Ascending aorta (tissue), 2 donors: ENCODE data around the gene IZUMO1. TPM values are rescaled to one million over a fixed set of nuclear protein-coding genes. Genes with fewer than 3 reads are reported as not detected.

Experiments
- DNase-seq, 2 donors: peaks; one replicate each; pipeline ENCODE4 v3.0.0-alpha.2; 2019; ENCODE audit warnings: low spot score in 2 of 2
- H3K27ac ChIP-seq, 2 donors: fragments of 200-600 bp; sonication (generic); one replicate each; pipeline ENCODE4 v1.5.1; 2016 to 2017; ENCODE audit warnings: mild to moderate bottlenecking in 1 of 2
- H3K27me3 ChIP-seq: fragments of 200-600 bp; sonication (generic); one replicate; pipeline ENCODE4 v1.5.1; 2017
- H3K36me3 ChIP-seq, 2 donors: fragments of 200-600 bp; sonication (generic); one replicate each; pipeline ENCODE4 v1.5.1; 2016
- H3K4me1 ChIP-seq, 2 donors: fragments of 200-600 bp; sonication (generic); one replicate each; pipeline ENCODE4 v1.5.1; 2016 to 2017; ENCODE audit warnings: mild to moderate bottlenecking in 1 of 2
- H3K4me3 ChIP-seq, 2 donors: fragments of 200-600 bp; sonication (generic); one replicate each; pipeline ENCODE4 v1.5.1; 2016 to 2017; ENCODE audit warnings: mild to moderate bottlenecking in 1 of 2
- H3K9me3 ChIP-seq, 2 donors: fragments of 200-600 bp; sonication (generic); one replicate each; pipeline ENCODE4 v1.5.1; 2016
- intact Hi-C: fragments of 100-400 bp; cut with DNase I; formaldehyde crosslinking; loops from one replicate; pipeline ENCODE4 v1.15.1; 2023
- total RNA-seq: library from RNA; depleted of rRNA; stranded (reverse); fragments of >200 nt; gene quantifications from one replicate; pipeline ENCODE4 v1.1.0, GENCODE V29; 2016
- TF ChIP-seq, protein P1 (sequence below), 3 experiments: fragments of 200-600 bp in 2 of 3; fragments of 450-650 bp in 1 of 3; sonication (generic) in 2 of 3; IDR thresholded peaks; one replicate each; pipeline ENCODE4 v1.5.1; 2016 to 2019; ENCODE audit warnings: antibody characterized with exemption in 3 of 3, mild to moderate bottlenecking in 1 of 3, moderate library complexity in 1 of 3

Gene IZUMO1
- total RNA-seq, 1 donor from 2014 or later = not detected

DNA sequence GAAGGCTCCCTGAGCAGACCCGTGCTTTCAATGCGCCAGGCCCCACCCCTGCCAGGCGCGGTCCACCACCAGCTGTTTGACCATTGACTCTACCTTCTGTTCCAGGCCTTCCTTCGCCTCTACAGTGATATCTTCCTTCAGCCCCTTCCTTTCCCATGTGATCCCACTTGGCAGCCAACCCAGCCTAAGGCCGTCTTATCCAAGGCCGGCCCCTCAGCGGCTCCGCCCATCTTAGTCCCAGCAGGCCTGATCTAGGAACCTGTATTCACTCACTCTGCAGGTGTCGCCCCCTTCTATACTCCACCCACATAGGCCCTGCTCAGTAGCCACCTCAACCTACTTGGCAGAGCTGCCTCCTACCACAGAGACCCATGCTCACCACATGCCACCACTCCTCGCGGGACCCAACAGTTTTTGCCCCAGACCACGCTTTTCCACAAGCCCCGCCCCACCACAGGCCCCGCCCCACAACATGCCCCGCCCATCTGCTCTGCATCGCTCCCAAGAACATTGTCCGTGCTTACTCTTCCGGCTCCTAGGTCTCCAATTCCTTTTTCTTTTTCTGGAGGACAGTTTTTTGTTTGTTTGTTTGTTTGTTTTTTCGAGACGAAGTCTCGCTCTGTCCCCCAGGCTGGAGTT lies 9.2 kb downstream of the IZUMO1 start:
- TF ChIP-seq, protein P1, sequence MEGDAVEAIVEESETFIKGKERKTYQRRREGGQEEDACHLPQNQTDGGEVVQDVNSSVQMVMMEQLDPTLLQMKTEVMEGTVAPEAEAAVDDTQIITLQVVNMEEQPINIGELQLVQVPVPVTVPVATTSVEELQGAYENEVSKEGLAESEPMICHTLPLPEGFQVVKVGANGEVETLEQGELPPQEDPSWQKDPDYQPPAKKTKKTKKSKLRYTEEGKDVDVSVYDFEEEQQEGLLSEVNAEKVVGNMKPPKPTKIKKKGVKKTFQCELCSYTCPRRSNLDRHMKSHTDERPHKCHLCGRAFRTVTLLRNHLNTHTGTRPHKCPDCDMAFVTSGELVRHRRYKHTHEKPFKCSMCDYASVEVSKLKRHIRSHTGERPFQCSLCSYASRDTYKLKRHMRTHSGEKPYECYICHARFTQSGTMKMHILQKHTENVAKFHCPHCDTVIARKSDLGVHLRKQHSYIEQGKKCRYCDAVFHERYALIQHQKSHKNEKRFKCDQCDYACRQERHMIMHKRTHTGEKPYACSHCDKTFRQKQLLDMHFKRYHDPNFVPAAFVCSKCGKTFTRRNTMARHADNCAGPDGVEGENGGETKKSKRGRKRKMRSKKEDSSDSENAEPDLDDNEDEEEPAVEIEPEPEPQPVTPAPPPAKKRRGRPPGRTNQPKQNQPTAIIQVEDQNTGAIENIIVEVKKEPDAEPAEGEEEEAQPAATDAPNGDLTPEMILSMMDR (IDR thresholded peaks at IDR 0.05) = no peak
- no peak for DNase-seq
- H3K4me3 ChIP-seq = no peak overlapping the region
- no peaks in the 10 kb centered on the region for H3K36me3 ChIP-seq
- H3K9me3 ChIP-seq = no peaks in the 10 kb centered on the region
- no peaks in the 10 kb centered on the region for H3K27me3 ChIP-seq
- H3K4me1 ChIP-seq = peaks cover 5 to 9% of the 10 kb centered on the region in 2 donors
- no peak overlapping the region for H3K27ac ChIP-seq
- intact Hi-C loops = loop anchor here (5.0 kb wide), 1 partner anchor 90 kb away; the partner anchor contains the start of gene CA11

DNA sequence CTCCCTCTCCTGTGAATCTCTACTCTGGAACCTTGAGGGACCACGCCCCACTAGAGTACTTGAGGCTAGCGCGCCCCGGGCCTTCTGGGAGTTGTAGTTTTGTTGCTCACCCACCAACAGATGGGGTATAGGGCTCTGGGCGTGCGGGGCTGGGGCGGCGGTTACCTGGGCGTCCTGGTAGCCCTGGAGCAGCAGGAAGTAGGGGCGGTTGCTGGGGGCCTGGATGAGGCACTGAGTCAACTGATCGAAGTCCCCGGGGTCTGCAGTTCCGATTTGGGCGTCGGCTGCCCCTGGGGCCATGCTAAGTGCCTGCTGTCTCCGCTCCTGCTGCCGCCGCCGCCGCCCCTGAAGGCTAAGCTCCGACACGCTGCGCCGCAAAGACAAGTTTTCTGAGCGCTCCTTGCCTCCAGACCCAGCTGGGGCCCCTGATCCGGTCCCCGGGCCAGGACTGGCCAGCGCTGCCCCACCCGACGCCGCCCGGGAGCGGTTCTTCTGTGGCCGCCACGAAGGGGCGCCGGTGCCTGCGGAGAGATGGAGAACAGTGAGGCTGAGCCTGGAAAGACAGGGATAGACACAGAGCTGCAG lies 11.6 kb downstream of the IZUMO1 start:
- H3K4me3 ChIP-seq = no peak overlapping the region
- no peaks in the 10 kb centered on the region for H3K27me3 ChIP-seq
- no peak overlapping the region for H3K27ac ChIP-seq
- no peaks in the 10 kb centered on the region for H3K36me3 ChIP-seq
- H3K9me3 ChIP-seq = no peaks in the 10 kb centered on the region
- intact Hi-C loops = loop anchor here (5.0 kb wide), 1 partner anchor 88 kb away; the partner anchor contains the start of gene CA11
- peaks cover 5 to 9% of the 10 kb centered on the region in 2 donors for H3K4me1 ChIP-seq
- no peak for DNase-seq
- TF ChIP-seq, protein P1 (IDR thresholded peaks at IDR 0.05) = no peak

DNA sequence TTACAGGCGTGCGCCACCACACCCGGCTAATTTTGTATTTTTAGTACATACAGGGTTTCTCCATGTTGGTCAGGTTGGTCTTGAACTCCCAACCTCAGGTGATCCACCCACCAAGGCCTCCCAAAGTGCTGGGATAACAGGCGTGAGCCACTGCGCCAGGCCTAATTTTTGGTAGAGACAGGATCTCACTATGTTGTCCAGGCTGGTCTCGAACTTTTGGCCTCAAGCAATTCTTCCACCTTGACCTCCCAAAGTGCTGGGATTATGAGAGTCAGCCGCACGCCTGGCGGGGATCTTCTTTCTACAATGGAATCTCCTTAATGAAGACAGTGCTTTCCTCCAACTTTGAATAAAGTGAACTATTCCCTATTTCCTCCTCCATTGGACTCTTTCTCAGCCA lies 12.1 kb downstream of the IZUMO1 start:
- Histone ChIP-seq H3K9me3 (no peaks in the 10 kb centered on the region), H3K27ac (no peak overlapping the region), H3K4me3 (no peak overlapping the region), H3K36me3 (no peaks in the 10 kb centered on the region), H3K27me3 (no peaks in the 10 kb centered on the region), H3K4me1 (peaks cover 5 to 9% of the 10 kb centered on the region in 2 donors)
- intact Hi-C loops = loop anchor here (5.0 kb wide), 1 partner anchor 87 kb away; the partner anchor contains the start of gene CA11
- DNase-seq = no peak
- TF ChIP-seq, protein P1 (IDR thresholded peaks at IDR 0.05) = no peak

DNA sequence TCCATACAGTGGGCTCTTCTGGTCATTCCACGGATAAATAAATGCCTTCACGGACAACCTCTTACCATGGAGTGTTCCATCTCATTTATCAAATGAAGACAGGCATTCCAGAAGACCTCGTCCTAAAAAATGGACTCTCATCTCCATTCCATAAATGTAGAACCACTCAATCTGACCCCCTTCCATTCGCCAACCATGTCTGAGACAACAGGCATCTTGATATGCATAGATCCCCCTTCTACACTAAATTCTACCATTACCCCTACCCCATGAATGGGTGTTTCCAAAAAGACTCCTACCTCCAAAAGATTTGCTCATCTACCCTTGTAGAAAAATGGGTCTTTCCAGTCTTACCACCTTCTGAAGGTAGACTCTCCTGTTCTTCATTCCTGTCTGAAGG lies 15.3 kb downstream of the IZUMO1 start:
- no peaks in the 10 kb centered on the region for H3K36me3 ChIP-seq
- H3K4me3 ChIP-seq = no peak overlapping the region
- H3K27ac ChIP-seq = no peak overlapping the region
- H3K4me1 ChIP-seq = no peaks in the 10 kb centered on the region
- DNase-seq = no peak
- intact Hi-C loops = no loop called here
- TF ChIP-seq, protein P1 (IDR thresholded peaks at IDR 0.05) = no peak
- H3K27me3 ChIP-seq = no peaks in the 10 kb centered on the region
- no peaks in the 10 kb centered on the region for H3K9me3 ChIP-seq

DNA sequence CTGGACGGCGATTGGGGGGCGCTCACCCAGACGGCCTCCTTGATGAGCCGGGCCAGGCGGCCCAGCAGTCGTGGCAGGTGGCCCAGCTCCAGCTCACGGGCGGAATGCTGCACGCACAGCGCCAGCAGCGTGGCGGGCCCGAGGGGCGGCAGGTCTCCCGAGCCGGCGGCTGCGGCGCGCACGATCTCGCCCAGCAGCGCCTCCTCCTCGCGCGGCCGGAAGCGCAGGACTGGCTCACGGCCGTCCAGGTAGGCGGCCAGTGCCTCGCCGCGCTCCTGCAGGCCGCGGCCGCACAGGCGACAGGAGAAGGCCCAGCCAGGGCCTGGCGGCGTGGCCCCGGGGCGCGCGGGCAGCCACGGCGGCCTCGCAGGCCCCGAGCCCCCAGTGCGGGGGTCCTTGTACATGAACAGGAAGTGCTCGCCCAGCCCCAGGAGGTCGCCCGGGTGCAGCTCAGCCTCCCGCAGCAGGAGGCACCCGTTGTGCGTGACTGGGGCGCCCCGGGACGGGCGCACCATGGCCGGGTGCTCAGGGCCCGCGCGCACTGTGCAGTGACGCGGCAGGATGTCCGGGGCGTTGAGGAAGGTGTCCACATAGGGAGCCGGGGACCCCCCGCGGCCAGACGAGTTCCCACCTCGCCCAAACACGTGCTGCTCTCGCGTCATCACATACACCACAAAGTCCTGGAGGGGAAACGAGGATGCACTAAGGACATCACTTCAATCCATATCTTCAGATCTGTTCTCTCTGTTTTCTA lies 17.6 kb downstream of the IZUMO1 start:
- Histone ChIP-seq H3K36me3 (no peaks in the 10 kb centered on the region), H3K4me3 (no peak overlapping the region)

More for the DNA sequence above, 17.6 kb downstream of the IZUMO1 start:
- intact Hi-C loops = no loop called here
- Histone ChIP-seq H3K4me1 (peaks cover 0 to 9% of the 10 kb centered on the region in 2 donors), H3K27ac (no peak overlapping the region), H3K27me3 (no peaks in the 10 kb centered on the region), H3K9me3 (no peaks in the 10 kb centered on the region)
- TF ChIP-seq, protein P1 (IDR thresholded peaks at IDR 0.05) = no peak
- DNase-seq = no peak
